Measurements from ENCODE around the gene SLC25A26. TPM values are rescaled to one million over a fixed set of nuclear protein-coding genes. Genes with fewer than 3 reads are reported as not detected.

Gene SLC25A26
- total and polyA plus RNA-seq, 12 donors = 12.1 to 44.2 (median 31.0) TPM

GRCh38 chr3:66367979-66368378, 147.2 kb downstream of the SLC25A26 start:
- H3K4me3 ChIP-seq = no peak overlapping the region
- DNase-seq (no peak), ATAC-seq (no peak)
- TF ChIP-seq CTCF (IDR thresholded peaks at IDR 0.05) = no peak
- peaks cover 0 to 65% (median 23%) of the 10 kb centered on the region in 9 donors for H3K4me1 ChIP-seq
- intact Hi-C loops (cut with DNase I) = no loop called here
- H3K36me3 ChIP-seq = peaks cover 0 to 5% (median 0%) of the 10 kb centered on the region in 9 donors
- H3K9me3 ChIP-seq = no peaks in the 10 kb centered on the region
- no peaks in the 10 kb centered on the region for H3K27me3 ChIP-seq
- 55 to 67% methylated on average over 3 of the region's 3 CpGs for WGBS, 2 donors
- H3K27ac ChIP-seq = peak overlapping the region in 6 of 10 donors; percentile 7 to 73 (median 48)

DNA sequence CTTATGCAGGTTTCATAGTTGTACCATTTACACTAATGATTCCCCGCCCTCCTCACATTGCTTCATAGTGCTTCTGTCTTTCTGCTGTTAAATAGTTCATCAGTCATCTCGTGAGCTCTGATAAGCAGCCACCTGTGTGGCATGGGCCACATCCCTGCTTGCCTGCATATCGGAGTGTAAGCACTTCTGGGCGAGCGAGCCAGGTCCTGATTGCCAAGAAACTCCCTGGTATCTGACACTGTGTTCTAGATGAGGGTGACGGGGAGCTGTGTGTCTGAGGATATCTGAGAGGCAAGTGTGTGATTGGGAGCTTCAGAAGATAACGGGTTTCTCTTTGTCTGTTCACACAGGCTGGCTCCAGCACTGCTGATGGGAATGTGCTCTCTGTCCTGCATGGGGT, 149.4 kb downstream of the SLC25A26 start:
- TF ChIP-seq CTCF (IDR thresholded peaks at IDR 0.05) = no peak
- peak; percentile 59 to 63 for DNase-seq
- Histone ChIP-seq H3K9me3 (no peaks in the 10 kb centered on the region), H3K27me3 (no peaks in the 10 kb centered on the region), H3K36me3 (peaks cover 0 to 19% (median 0%) of the 10 kb centered on the region in 9 donors), H3K27ac (peak overlapping the region in 8 of 10 donors; percentile 1 to 77 (median 55)), H3K4me1 (peaks cover 0 to 53% (median 7%) of the 10 kb centered on the region in 9 donors), H3K4me3 (peak overlapping the region in 1 of 10 donors; percentile 23)
- ATAC-seq = peak; percentile 37 to 90 (median 77)
- intact Hi-C loops (cut with DNase I) = loop anchor here in 6 of 10 donors (5.0 kb wide), 1 partner anchor 93 kb away; no protein-coding TSS in a partner anchor
- 40 to 67% methylated on average over 7 of the region's 7 CpGs for WGBS, 2 donors

DNA sequence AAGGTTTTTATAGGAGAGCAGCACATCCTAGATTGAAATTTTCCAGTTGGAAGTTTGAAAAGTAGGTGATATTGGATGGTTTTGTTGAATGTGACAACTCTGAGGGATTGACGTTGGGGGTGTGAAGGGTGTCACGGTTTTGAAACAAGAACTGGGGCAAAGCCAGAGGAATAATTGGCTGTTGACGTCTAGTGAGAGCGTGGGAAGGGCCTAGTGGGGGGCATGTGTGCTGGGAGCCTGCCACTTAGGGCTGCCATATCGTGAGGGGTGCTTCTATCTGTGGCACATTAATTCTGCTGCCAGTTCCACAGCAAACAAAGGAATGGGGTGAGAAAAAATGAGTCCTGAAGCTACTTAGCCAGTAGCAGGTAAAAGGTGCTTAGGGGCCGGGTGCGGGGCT, 150.6 kb downstream of the SLC25A26 start:
- 63 to 74% methylated on average over 7 of the region's 7 CpGs for WGBS, 2 donors
- peak overlapping the region in 7 of 10 donors; percentile 34 to 77 (median 62) for H3K27ac ChIP-seq
- DNase-seq (no peak), ATAC-seq (peak in 4 of 8 donors; percentile 30 to 71 (median 35))
- peak overlapping the region in 1 of 10 donors; percentile 23 for H3K4me3 ChIP-seq
- no peak for TF ChIP-seq CTCF (IDR thresholded peaks at IDR 0.05)
- no peaks in the 10 kb centered on the region for H3K9me3 ChIP-seq
- no peaks in the 10 kb centered on the region for H3K27me3 ChIP-seq
- H3K4me1 ChIP-seq = peaks cover 0 to 48% (median 10%) of the 10 kb centered on the region in 9 donors
- intact Hi-C loops (cut with DNase I) = loop anchor here in 6 of 10 donors (5.0 kb wide), 1 partner anchor 94 kb away; no protein-coding TSS in a partner anchor
- H3K36me3 ChIP-seq = peaks cover 0 to 32% (median 0%) of the 10 kb centered on the region in 9 donors

GRCh38 chr3:66372681-66373350, 152.0 kb downstream of the SLC25A26 start:
- ATAC-seq (peak; percentile 73 to 88 (median 84)), DNase-seq (peak; percentile 59 to 63)
- H3K27ac ChIP-seq = peak overlapping the region in 5 of 10 donors; percentile 37 to 77 (median 62)
- H3K27me3 ChIP-seq = no peaks in the 10 kb centered on the region
- peak in 8 of 9 donors; percentile 36 to 74 (median 61) for TF ChIP-seq CTCF (IDR thresholded peaks at IDR 0.05)
- peaks cover 0 to 46% (median 16%) of the 10 kb centered on the region in 9 donors for H3K4me1 ChIP-seq
- intact Hi-C loops (cut with DNase I) = loop anchor here (1.0 to 5.0 kb wide), 3 partner anchors 96 kb away; no protein-coding TSS in a partner anchor
- 45 to 58% methylated on average over 18 of the region's 18 CpGs for WGBS, 2 donors
- no peaks in the 10 kb centered on the region for H3K9me3 ChIP-seq
- peaks cover 0 to 46% (median 0%) of the 10 kb centered on the region in 9 donors for H3K36me3 ChIP-seq
- H3K4me3 ChIP-seq = no peak overlapping the region

Data from heart right ventricle (tissue), 16 donors.